ENCODE results near the gene AP3M1.

DNA sequence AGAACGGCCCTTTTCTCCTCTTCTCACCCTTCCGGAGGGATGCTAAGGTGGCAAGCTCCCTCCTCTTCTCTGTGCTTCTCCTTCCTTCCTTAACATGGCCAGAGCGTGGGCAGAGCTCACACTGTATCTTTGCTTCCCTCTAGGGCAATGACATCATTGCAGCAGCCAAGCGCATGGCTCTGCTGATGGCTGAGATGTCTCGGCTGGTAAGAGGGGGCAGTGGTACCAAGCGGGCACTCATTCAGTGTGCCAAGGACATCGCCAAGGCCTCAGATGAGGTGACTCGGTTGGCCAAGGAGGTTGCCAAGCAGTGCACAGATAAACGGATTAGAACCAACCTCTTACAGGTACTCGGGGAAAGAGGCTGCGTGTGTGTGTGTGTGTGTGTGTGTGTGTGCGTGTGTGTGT, 36.6 kb downstream of the AP3M1 start:
- TF ChIP-seq EZH2phosphoT487 (IDR thresholded peaks at IDR 0.05) = no peak
- TF ChIP-seq, protein P1, sequence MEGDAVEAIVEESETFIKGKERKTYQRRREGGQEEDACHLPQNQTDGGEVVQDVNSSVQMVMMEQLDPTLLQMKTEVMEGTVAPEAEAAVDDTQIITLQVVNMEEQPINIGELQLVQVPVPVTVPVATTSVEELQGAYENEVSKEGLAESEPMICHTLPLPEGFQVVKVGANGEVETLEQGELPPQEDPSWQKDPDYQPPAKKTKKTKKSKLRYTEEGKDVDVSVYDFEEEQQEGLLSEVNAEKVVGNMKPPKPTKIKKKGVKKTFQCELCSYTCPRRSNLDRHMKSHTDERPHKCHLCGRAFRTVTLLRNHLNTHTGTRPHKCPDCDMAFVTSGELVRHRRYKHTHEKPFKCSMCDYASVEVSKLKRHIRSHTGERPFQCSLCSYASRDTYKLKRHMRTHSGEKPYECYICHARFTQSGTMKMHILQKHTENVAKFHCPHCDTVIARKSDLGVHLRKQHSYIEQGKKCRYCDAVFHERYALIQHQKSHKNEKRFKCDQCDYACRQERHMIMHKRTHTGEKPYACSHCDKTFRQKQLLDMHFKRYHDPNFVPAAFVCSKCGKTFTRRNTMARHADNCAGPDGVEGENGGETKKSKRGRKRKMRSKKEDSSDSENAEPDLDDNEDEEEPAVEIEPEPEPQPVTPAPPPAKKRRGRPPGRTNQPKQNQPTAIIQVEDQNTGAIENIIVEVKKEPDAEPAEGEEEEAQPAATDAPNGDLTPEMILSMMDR (IDR thresholded peaks at IDR 0.05) = no peak

All from neural progenitor cell (in vitro differentiated cells).